ENCODE data around the gene MED7.
"Not testable (repeated sequence)": the region's sequence is repeated elsewhere in the genome, so short reads cannot be mapped to it uniquely, and the experiment has no call there.

DNA sequence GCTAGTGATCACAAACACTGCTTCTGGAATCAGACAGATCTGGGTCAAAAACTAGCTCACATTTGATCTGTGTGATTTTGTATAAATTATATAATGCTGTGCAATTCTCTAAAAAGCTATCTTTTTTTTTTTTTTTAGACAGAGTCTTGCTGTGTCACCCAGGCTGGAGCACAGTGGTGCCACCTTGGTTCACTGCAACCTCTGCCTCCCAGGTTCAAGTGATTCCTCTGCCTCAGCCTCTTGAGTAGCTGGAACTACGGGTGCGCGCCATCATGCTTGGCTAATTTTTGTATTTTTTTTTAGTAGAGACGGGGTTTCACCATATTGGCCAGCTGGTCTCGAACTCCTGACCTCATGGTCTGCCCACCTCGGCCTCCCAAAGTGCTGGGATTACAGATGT lies 42.5 kb upstream of the MED7 start:
- not testable (repeated sequence) for TF ChIP-seq TAF1 (IDR thresholded peaks at IDR 0.05; ENCODE audit: low read depth, low read length); CBX5 (IDR thresholded peaks at IDR 0.05; ENCODE audit: low read depth, low read length); YY1 (IDR thresholded peaks at IDR 0.05; ENCODE audit: low read depth, low read length); POLR2AphosphoS5 (IDR thresholded peaks at IDR 0.05; ENCODE audit: low read depth, low read length); CHD2 (IDR thresholded peaks at IDR 0.05; ENCODE audit: low read length); RXRA (IDR thresholded peaks at IDR 0.05; ENCODE audit: insufficient read depth, low read depth, low read length); SIRT6 (IDR thresholded peaks at IDR 0.05; ENCODE audit: low read length); RAD21 (IDR thresholded peaks at IDR 0.05 in 1 of 2, conservative IDR thresholded peaks at IDR 0.05 in 1 of 2; ENCODE audit: low read depth in 2 of 2, low read length in 2 of 2); POLR2A (IDR thresholded peaks at IDR 0.05; ENCODE audit: control extremely low read depth in 1 of 2, low read depth in 2 of 2, low read length in 2 of 2)
- TF ChIP-seq, protein P1, sequence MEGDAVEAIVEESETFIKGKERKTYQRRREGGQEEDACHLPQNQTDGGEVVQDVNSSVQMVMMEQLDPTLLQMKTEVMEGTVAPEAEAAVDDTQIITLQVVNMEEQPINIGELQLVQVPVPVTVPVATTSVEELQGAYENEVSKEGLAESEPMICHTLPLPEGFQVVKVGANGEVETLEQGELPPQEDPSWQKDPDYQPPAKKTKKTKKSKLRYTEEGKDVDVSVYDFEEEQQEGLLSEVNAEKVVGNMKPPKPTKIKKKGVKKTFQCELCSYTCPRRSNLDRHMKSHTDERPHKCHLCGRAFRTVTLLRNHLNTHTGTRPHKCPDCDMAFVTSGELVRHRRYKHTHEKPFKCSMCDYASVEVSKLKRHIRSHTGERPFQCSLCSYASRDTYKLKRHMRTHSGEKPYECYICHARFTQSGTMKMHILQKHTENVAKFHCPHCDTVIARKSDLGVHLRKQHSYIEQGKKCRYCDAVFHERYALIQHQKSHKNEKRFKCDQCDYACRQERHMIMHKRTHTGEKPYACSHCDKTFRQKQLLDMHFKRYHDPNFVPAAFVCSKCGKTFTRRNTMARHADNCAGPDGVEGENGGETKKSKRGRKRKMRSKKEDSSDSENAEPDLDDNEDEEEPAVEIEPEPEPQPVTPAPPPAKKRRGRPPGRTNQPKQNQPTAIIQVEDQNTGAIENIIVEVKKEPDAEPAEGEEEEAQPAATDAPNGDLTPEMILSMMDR (IDR thresholded peaks at IDR 0.05; ENCODE audit: control extremely low read depth in 1 of 3, insufficient read depth in 1 of 3, low read depth in 1 of 3, low read length in 3 of 3) = not testable (repeated sequence)
- TF ChIP-seq, protein P2, sequence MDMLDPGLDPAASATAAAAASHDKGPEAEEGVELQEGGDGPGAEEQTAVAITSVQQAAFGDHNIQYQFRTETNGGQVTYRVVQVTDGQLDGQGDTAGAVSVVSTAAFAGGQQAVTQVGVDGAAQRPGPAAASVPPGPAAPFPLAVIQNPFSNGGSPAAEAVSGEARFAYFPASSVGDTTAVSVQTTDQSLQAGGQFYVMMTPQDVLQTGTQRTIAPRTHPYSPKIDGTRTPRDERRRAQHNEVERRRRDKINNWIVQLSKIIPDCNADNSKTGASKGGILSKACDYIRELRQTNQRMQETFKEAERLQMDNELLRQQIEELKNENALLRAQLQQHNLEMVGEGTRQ (IDR thresholded peaks at IDR 0.05; ENCODE audit: low read length) = not testable (repeated sequence)
